RWPE2 (cell line): ENCODE measurements around the gene EPS8.

Experiments used
- ATAC-seq: fragments of 200-7000 bp; cut with Tn5 transposase; 3 replicates; pipeline ENCODE4 v1.9.1; 2021; ENCODE audit warnings: low read depth
- DNase-seq: peaks from one replicate; pipeline ENCODE4 v3.0.0-alpha.2; 2020; ENCODE audit warnings: low spot score
- H3K27ac ChIP-seq: fragments of 450-650 bp; 2 replicates; pipeline ENCODE4 v1.5.1; 2017; ENCODE audit warnings: mild to moderate bottlenecking; ENCODE audit not compliant: poor library complexity, severe bottlenecking
- H3K27me3 ChIP-seq: fragments of 250-450 bp; sonication (Bioruptor Pico); 2 replicates; pipeline ENCODE4 v1.5.1; 2021; ENCODE audit warnings: mild to moderate bottlenecking, moderate library complexity; ENCODE audit not compliant: insufficient read depth, poor library complexity, severe bottlenecking
- H3K36me3 ChIP-seq: fragments of 250-450 bp; sonication (Bioruptor Pico); 2 replicates; pipeline ENCODE4 v1.5.1; 2020; ENCODE audit warnings: low read depth, mild to moderate bottlenecking, moderate library complexity
- H3K4me1 ChIP-seq: fragments of 250-450 bp; sonication (Bioruptor Pico); 2 replicates; pipeline ENCODE4 v1.5.1; 2021; ENCODE audit warnings: mild to moderate bottlenecking, moderate library complexity; ENCODE audit not compliant: insufficient read depth, poor library complexity, severe bottlenecking
- H3K4me3 ChIP-seq: fragments of 250-450 bp; sonication (Bioruptor Pico); 2 replicates; pipeline ENCODE4 v1.5.1; 2021; ENCODE audit warnings: mild to moderate bottlenecking, moderate library complexity; ENCODE audit not compliant: severe bottlenecking
- H3K9me3 ChIP-seq: fragments of 250-450 bp; sonication (Bioruptor Pico); 2 replicates; pipeline ENCODE4 v1.5.1; 2021; ENCODE audit warnings: mild to moderate bottlenecking, moderate library complexity; ENCODE audit not compliant: severe bottlenecking
- CTCF ChIP-seq: fragments of 450-650 bp; IDR thresholded peaks from one replicate; pipeline ENCODE4 v1.5.1; 2017; ENCODE audit warnings: mild to moderate bottlenecking, moderate library complexity; ENCODE audit not compliant: poor library complexity, severe bottlenecking

The EPS8 gene

GRCh38 chr12:15608941-15609340 is 180.2 kb downstream of the EPS8 start:
- no peaks in the 10 kb centered on the region for H3K9me3 ChIP-seq
- ATAC-seq (no peak), DNase-seq (no peak)

GRCh38 chr12:15608406-15608805 is 180.8 kb downstream of the EPS8 start:
- no peak for ATAC-seq
- no peak for DNase-seq
- no peaks in the 10 kb centered on the region for H3K4me1 ChIP-seq
- no peak for TF ChIP-seq CTCF
- no peaks in the 10 kb centered on the region for H3K36me3 ChIP-seq
- no peak overlapping the region for H3K4me3 ChIP-seq
- H3K27ac ChIP-seq: no peak overlapping the region
- no peaks in the 10 kb centered on the region for H3K27me3 ChIP-seq
- H3K9me3 ChIP-seq: no peaks in the 10 kb centered on the region

More at GRCh38 chr12:15608941-15609340, 180.2 kb downstream of the EPS8 start:
- Histone ChIP-seq H3K36me3 (no peaks in the 10 kb centered on the region), H3K27ac (no peak overlapping the region), H3K4me3 (no peak overlapping the region), H3K27me3 (no peaks in the 10 kb centered on the region), H3K4me1 (no peaks in the 10 kb centered on the region)
- TF ChIP-seq CTCF: no peak

- TF ChIP-seq CTCF: no peak
- ATAC-seq (no peak), DNase-seq (no peak)
These were observed 183.2 kb downstream of the EPS8 start for GRCh38 chr12:15605881-15606590.

GRCh38 chr12:15603474-15604085 is 185.6 kb downstream of the EPS8 start:
- Histone ChIP-seq H3K9me3 (no peaks in the 10 kb centered on the region), H3K27ac (no peak overlapping the region), H3K36me3 (no peaks in the 10 kb centered on the region), H3K27me3 (no peaks in the 10 kb centered on the region), H3K4me1 (peaks cover 30% of the 10 kb centered on the region), H3K4me3 (no peak overlapping the region)
- DNase-seq (no peak), ATAC-seq (no peak)
- TF ChIP-seq CTCF: no peak

More at GRCh38 chr12:15605881-15606590, 183.2 kb downstream of the EPS8 start:
- no peaks in the 10 kb centered on the region for H3K27me3 ChIP-seq
- no peaks in the 10 kb centered on the region for H3K9me3 ChIP-seq
- H3K36me3 ChIP-seq: no peaks in the 10 kb centered on the region
- no peak overlapping the region for H3K27ac ChIP-seq
- peaks cover 8% of the 10 kb centered on the region for H3K4me1 ChIP-seq
- no peak overlapping the region for H3K4me3 ChIP-seq
